NB4 (cell line): ENCODE data around the gene HSPA12A.

Experiments
- DNase-seq: peaks from one replicate; pipeline ENCODE4 v3.0.0; 2010; ENCODE audit warnings: low read depth
- H3K4me3 ChIP-seq: one replicate; pipeline ENCODE4 v1.5.1; 2011; ENCODE audit warnings: mild to moderate bottlenecking, low read depth, low read length, moderate library complexity
- MYC ChIP-seq: IDR thresholded peaks from 2 replicates; pipeline ENCODE4 v1.6.1; 2011; ENCODE audit warnings: low read depth, low read length
- POLR2A ChIP-seq: IDR thresholded peaks from 2 replicates; pipeline ENCODE4 v1.6.1; 2011; ENCODE audit warnings: mild to moderate bottlenecking; ENCODE audit not compliant: insufficient read length; ENCODE audit errors: extremely low read depth
- TF ChIP-seq, protein P1 (sequence below): IDR thresholded peaks from one replicate; pipeline ENCODE4 v1.5.1; 2012; ENCODE audit warnings: low read depth, low read length
- TF ChIP-seq, protein P2 (sequence below): IDR thresholded peaks from 2 replicates; pipeline ENCODE4 v1.6.1; 2011; ENCODE audit warnings: low read depth, low read length

Gene HSPA12A

DNA sequence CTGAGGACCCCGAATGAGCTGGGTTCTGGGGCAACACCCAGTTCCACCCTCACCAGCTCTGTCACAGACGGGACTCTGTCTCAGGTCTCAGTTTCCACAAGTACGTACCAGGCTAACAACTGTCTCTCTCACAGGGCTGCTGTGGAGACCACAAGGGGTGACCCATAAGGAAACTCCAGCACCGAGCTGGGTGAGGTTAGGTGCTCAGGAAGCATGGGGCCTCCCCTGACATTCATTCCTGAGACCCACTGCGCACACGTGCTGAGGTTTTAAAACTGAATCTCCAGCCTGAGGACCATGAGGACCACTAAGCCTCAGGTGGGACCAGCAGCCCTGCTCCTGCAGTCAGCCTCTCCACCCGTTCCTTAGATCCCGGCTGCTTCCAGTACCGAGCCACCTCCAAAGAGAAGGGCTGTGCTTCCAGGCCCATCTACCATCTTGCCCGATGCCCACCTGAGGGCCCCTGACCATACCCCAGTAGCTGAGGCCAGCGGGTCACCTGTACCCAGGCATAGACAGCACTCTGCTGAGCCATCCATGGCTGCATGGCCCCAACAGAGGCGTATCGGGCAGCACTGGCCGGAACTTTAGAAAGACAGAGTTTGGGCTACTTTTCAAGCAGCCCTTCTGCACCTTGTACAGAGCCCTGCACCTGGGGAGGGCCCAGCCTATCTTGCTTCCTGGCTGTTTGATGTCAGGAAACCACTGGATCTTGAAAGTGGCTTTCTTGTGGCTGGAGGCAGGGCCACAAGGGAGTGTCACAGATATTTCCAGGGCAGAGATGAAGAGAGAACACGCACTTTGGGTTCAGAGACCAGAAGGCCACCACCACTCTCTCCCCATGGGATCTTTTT is 18.7 kb downstream of the HSPA12A start:
- no peak overlapping the region for H3K4me3 ChIP-seq
- no peak for TF ChIP-seq MYC
- TF ChIP-seq, protein P1, sequence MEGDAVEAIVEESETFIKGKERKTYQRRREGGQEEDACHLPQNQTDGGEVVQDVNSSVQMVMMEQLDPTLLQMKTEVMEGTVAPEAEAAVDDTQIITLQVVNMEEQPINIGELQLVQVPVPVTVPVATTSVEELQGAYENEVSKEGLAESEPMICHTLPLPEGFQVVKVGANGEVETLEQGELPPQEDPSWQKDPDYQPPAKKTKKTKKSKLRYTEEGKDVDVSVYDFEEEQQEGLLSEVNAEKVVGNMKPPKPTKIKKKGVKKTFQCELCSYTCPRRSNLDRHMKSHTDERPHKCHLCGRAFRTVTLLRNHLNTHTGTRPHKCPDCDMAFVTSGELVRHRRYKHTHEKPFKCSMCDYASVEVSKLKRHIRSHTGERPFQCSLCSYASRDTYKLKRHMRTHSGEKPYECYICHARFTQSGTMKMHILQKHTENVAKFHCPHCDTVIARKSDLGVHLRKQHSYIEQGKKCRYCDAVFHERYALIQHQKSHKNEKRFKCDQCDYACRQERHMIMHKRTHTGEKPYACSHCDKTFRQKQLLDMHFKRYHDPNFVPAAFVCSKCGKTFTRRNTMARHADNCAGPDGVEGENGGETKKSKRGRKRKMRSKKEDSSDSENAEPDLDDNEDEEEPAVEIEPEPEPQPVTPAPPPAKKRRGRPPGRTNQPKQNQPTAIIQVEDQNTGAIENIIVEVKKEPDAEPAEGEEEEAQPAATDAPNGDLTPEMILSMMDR, result no peak
- TF ChIP-seq, protein P2, sequence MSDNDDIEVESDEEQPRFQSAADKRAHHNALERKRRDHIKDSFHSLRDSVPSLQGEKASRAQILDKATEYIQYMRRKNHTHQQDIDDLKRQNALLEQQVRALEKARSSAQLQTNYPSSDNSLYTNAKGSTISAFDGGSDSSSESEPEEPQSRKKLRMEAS, result no peak
- no peak for TF ChIP-seq POLR2A
- DNase-seq, result no peak

DNA sequence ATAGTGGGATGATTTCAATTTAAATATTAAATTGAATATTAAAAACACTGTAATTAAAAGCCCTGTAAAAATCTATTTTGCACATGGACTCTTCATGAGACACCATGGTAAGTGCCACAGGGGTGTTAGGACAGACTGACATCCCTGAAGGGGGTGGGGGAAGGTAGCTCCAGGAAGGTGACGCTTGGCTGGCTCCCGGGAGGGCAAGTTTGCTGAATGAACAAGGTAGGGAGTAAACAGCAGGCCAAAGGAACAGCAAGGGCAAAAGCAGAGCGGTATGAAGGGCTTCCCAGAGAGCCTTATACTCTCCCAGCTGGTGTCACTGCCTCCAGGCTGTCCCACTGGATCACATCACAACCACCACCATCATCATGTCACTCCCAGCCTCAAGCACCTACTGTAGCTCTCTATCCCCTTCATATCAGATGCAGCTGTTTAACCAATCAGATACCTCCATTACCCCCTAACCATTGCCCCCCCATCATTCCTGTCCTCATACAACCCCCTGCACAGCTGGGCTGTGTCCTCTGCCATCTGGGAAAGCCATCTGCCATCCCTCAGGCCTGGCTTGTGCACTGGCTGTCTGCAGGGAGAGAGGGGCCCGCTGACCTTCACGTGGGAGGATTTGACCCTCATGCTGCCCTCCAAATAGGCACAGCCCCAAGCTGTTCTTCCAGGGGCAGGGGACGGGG is 19.5 kb downstream of the HSPA12A start:
- H3K4me3 ChIP-seq, result no peak overlapping the region
- TF ChIP-seq MYC, result no peak
- TF ChIP-seq POLR2A, result no peak
- TF ChIP-seq, protein P1, result no peak
- TF ChIP-seq, protein P2, result no peak

DNA sequence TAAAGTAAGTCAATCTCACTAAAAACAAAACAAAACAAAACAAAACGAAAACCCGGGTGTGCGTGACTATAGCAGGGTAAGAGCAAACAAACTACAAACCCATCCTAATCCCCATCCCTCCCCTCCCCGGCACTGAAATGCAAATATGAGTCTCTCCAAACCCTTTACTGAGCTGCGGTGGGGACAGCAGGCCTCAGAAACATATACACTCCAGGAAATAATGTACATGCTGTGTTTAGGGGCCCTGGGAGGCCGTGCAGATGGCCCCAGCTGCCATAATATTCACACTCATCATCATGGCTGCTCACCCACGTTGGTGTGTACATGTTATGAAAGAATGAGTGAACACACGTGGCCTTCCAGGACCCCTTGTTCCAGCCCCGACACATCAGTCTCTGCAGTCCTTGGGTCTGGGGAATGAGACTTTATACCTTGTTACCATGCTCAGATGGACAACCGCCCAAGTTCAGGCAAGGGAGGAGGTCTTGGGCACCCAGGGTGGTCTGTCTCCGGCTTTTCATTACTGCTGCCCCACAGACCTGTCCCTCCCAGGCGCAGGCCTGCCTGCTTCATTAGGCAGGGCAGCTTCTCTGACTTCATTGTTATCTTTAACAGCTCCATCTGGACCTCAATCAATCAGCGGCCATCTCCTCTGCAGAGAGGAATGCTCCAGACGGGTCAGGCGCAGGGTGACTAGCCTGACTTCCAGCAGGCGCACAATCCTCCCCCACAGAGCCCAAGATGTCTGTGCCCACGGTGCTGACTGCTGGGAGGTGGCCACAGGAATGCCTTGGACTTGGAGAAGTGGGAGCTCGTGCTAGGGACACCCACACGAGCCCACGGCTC is 20.6 kb downstream of the HSPA12A start:
- TF ChIP-seq MYC, result no peak
- no peak for TF ChIP-seq POLR2A
- TF ChIP-seq, protein P2, result no peak
- TF ChIP-seq, protein P1, result no peak
- DNase-seq, result no peak

More for the DNA sequence above, 19.5 kb downstream of the HSPA12A start:
- no peak for DNase-seq

DNA sequence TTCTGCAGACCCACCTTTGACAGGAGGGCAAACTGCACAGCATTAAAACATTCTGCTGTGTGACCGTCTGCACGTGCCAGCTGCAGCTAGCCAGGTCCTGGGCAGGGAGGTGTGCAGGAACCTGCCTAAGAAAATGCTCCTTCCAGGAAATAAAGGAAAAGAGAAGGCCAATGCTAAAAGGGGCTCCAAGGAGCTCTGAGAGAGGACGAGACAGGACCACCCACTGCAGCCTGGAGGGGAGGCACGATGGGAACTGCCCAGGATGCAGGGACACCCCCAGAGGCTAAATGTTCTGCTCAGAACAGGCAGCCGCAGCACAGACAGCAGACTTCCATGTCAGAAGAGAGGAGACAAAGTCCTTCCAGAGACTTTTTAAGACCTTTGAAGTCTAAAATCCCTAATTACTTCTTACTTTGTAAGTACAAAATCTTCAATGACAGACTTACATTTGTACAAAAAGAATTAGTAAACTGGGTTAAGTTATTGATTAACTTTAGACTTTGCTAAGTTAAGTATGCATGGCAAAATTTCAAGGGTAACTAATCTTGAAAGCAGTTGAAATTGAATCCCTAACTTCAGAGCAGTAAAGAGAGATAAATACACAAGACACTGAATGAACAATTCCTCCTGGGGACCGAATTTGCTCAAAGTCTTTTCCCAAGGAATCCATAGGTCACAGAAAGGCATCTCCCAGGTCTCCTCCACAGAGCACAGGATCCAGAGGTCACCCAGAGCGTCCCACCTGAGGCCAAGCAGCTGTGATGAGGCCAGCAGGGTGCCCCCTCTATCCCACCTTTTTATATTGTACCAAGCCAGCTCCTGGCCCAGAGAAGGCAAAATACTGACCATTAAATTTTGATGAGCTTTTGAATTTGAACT is 21.5 kb downstream of the HSPA12A start:
- no peak for DNase-seq
- no peak for TF ChIP-seq MYC
- TF ChIP-seq, protein P1, result no peak
- TF ChIP-seq POLR2A, result no peak
- TF ChIP-seq, protein P2, result no peak
- H3K4me3 ChIP-seq, result no peak overlapping the region

More for the DNA sequence above, 20.6 kb downstream of the HSPA12A start:
- H3K4me3 ChIP-seq, result no peak overlapping the region

DNA sequence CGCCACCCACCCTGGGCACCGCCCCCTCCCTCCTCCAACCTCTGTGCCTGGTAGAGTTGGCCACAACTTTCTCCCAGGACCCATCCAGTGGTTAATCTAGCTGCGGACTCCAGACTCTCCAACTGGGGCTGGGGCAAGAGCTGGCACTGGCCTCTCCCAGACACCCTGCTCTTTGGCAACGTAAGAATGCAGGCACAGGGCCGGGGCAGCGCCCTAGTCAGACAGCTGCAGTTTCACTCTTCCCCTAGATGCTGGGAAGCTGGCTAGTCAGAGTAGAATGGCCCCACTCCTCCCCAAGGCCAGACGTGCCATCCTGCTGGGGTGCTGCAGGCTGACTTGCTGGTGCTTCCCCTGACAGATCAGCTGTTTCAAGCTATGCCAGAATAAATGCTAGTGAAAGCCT is 22.1 kb downstream of the HSPA12A start:
- DNase-seq, result no peak
- no peak overlapping the region for H3K4me3 ChIP-seq
- no peak for TF ChIP-seq POLR2A
- TF ChIP-seq, protein P1, result no peak
- no peak for TF ChIP-seq MYC
- TF ChIP-seq, protein P2, result no peak
